MM.1S (cell line): ENCODE results near the gene LTB.

Source experiments
- DNase-seq: peaks from one replicate; pipeline ENCODE4 v3.0.0-alpha.2; 2015
- H2AFZ ChIP-seq: fragments of 300-600 bp; sonication (generic); 2 replicates; pipeline ENCODE4 v1.6.0; 2016; ENCODE audit warnings: antibody characterized with exemption, low read length
- H3F3A ChIP-seq: fragments of 300-600 bp; sonication (generic); 2 replicates; pipeline ENCODE4 v1.6.1; 2016; ENCODE audit warnings: mild to moderate bottlenecking, antibody characterized with exemption, low read length, moderate library complexity, mixed read lengths; ENCODE audit not compliant: insufficient read depth
- H3K27ac ChIP-seq: fragments of 300-600 bp; sonication (generic); 2 replicates; pipeline ENCODE4 v1.5.1; 2016; ENCODE audit warnings: mild to moderate bottlenecking, low read length
- H3K27me3 ChIP-seq: fragments of 300-600 bp; sonication (generic); replicated peaks from 2 replicates; pipeline ENCODE4 v1.6.0; 2016; ENCODE audit warnings: low read length; ENCODE audit not compliant: insufficient read depth
- H3K36me3 ChIP-seq: fragments of 300-600 bp; sonication (generic); replicated peaks from 2 replicates; pipeline ENCODE4 v1.6.1; 2016; ENCODE audit warnings: mild to moderate bottlenecking, low read length, mixed read lengths; ENCODE audit not compliant: insufficient read depth
- H3K4me1 ChIP-seq: fragments of 300-600 bp; sonication (generic); 2 replicates; pipeline ENCODE4 v1.6.1; 2016; ENCODE audit warnings: low read length, mixed read lengths
- H3K4me2 ChIP-seq: fragments of 300-600 bp; sonication (generic); 2 replicates; pipeline ENCODE4 v1.6.0; 2016; ENCODE audit warnings: low read depth, low read length
- H3K4me3 ChIP-seq: fragments of 300-600 bp; sonication (generic); 2 replicates; pipeline ENCODE4 v1.5.1; 2016; ENCODE audit warnings: low read length, mixed read lengths
- H3K79me2 ChIP-seq: fragments of 300-600 bp; sonication (generic); 2 replicates; pipeline ENCODE4 v1.6.1; 2016; ENCODE audit warnings: mixed run types, low read length, mixed read lengths
- H3K9ac ChIP-seq: fragments of 300-600 bp; sonication (generic); 2 replicates; pipeline ENCODE4 v1.6.1; 2016; ENCODE audit warnings: low read length, mixed read lengths
- H3K9me2 ChIP-seq: fragments of 300-600 bp; sonication (generic); replicated peaks from 2 replicates; pipeline ENCODE4 v1.6.1; 2016; ENCODE audit warnings: mild to moderate bottlenecking, low read length, mixed read lengths; ENCODE audit not compliant: insufficient read depth
- H3K9me3 ChIP-seq: fragments of 300-600 bp; sonication (generic); replicated peaks from 2 replicates; pipeline ENCODE4 v1.6.1; 2016; ENCODE audit warnings: mild to moderate bottlenecking, low read length, mixed read lengths; ENCODE audit not compliant: insufficient read depth
- H4K20me1 ChIP-seq: fragments of 300-600 bp; sonication (generic); 2 replicates; pipeline ENCODE4 v1.6.1; 2016; ENCODE audit warnings: mild to moderate bottlenecking, low read length, moderate library complexity, mixed read lengths; ENCODE audit not compliant: insufficient read depth
- CTCF ChIP-seq: fragments of 300-600 bp; sonication (generic); IDR thresholded peaks from 2 replicates; pipeline ENCODE4 v1.5.1; 2016; ENCODE audit warnings: antibody characterized with exemption, low read length, mixed read lengths
- EZH2 ChIP-seq: fragments of 300-600 bp; sonication (generic); optimal IDR thresholded peaks from 2 replicates; pipeline ENCODE3; 2017; ENCODE audit warnings: low read depth, mild to moderate bottlenecking, antibody characterized with exemption, low read length, mixed read lengths
- EZH2phosphoT487 ChIP-seq: fragments of 300-600 bp; sonication (generic); IDR thresholded peaks from 2 replicates; pipeline ENCODE4 v1.6.1; 2018; ENCODE audit warnings: antibody characterized with exemption, low read length

LTB gene

GRCh38 chr6:31581434-31582229 lies 592 bp downstream of the LTB start:
- Histone ChIP-seq H2AFZ (no peak overlapping the region), H3K79me2 (no peaks in the 10 kb centered on the region), H4K20me1 (no peaks in the 10 kb centered on the region), H3K27me3 (peaks cover 63% of the 10 kb centered on the region), H3K4me1 (peaks cover 19% of the 10 kb centered on the region), H3F3A (no peaks in the 10 kb centered on the region), H3K9me3 (no peaks in the 10 kb centered on the region), H3K27ac (no peak overlapping the region), H3K4me3 (peak overlapping the region; percentile 66), H3K9ac (no peak overlapping the region), H3K4me2 (peak overlapping the region; percentile 99), H3K9me2 (no peaks in the 10 kb centered on the region), H3K36me3 (no peaks in the 10 kb centered on the region)
- no peak for TF ChIP-seq EZH2
- TF ChIP-seq EZH2phosphoT487: no peak
- TF ChIP-seq CTCF: no peak
- no peak for DNase-seq

GRCh38 chr6:31580807-31581433 lies 1.3 kb downstream of the LTB start:
- Histone ChIP-seq H3K9ac (peak overlapping the region; percentile 12; the same call in 1 of the 2 replicates), H3K4me1 (peaks cover 19% of the 10 kb centered on the region), H3K9me3 (no peaks in the 10 kb centered on the region), H3K27me3 (peaks cover 63% of the 10 kb centered on the region), H3K27ac (no peak overlapping the region), H4K20me1 (no peaks in the 10 kb centered on the region), H3K9me2 (no peaks in the 10 kb centered on the region), H3K4me3 (peak overlapping the region; percentile 66), H3K36me3 (no peaks in the 10 kb centered on the region), H3K79me2 (no peaks in the 10 kb centered on the region), H3K4me2 (peak overlapping the region; percentile 99), H2AFZ (peak overlapping the region; percentile 93), H3F3A (no peaks in the 10 kb centered on the region)
- TF ChIP-seq EZH2: no peak
- peak; percentile 88 for TF ChIP-seq CTCF
- DNase-seq: peak; percentile 62

- DNase-seq: no peak
- H3K27me3 ChIP-seq: peaks cover 65% of the 10 kb centered on the region
- no peak overlapping the region for H3K27ac ChIP-seq
- no peaks in the 10 kb centered on the region for H3K9me2 ChIP-seq
- no peaks in the 10 kb centered on the region for H3F3A ChIP-seq
- H2AFZ ChIP-seq: peak overlapping the region; percentile 93
- peak overlapping the region; percentile 99 for H3K4me2 ChIP-seq
- H3K4me1 ChIP-seq: peaks cover 19% of the 10 kb centered on the region
- H3K9me3 ChIP-seq: no peaks in the 10 kb centered on the region
- no peaks in the 10 kb centered on the region for H3K36me3 ChIP-seq
- TF ChIP-seq CTCF: no peak
- no peak for TF ChIP-seq EZH2phosphoT487
- no peak for TF ChIP-seq EZH2
- H4K20me1 ChIP-seq: no peaks in the 10 kb centered on the region
- no peaks in the 10 kb centered on the region for H3K79me2 ChIP-seq
- no peak overlapping the region; the same call in 1 of the 2 replicates for H3K9ac ChIP-seq
- peak overlapping the region; percentile 66 for H3K4me3 ChIP-seq
Measured at GRCh38 chr6:31580438-31580740, 1.8 kb downstream of the LTB start.
